ENCODE measurements around the gene SNX24.

The SNX24 gene

DNA sequence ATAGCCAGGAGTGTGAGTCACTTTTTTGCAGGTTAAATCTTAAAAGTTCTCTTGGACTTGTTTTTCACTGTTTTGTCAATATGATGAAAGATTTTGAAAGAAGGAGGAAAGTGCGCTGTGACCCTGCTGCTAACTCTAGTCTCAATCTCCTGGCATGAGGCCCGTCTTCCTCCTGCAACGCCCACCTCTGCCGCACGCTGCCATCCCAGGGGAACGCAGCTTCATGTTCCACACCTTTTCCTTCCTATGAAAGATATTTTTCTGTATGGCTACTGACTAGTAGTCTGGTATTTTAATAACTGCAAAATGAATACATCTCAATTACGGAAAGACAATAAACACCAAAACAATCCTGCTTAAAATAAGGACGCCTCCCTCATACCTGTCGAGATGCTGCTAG, 182.8 kb downstream of the SNX24 start:
- no peak for DNase-seq (ENCODE audit: low read depth)

- no peak for DNase-seq (ENCODE audit: low read depth)
These were observed 187.8 kb downstream of the SNX24 start for GRCh38 chr5:123033157-123033671.

DNA sequence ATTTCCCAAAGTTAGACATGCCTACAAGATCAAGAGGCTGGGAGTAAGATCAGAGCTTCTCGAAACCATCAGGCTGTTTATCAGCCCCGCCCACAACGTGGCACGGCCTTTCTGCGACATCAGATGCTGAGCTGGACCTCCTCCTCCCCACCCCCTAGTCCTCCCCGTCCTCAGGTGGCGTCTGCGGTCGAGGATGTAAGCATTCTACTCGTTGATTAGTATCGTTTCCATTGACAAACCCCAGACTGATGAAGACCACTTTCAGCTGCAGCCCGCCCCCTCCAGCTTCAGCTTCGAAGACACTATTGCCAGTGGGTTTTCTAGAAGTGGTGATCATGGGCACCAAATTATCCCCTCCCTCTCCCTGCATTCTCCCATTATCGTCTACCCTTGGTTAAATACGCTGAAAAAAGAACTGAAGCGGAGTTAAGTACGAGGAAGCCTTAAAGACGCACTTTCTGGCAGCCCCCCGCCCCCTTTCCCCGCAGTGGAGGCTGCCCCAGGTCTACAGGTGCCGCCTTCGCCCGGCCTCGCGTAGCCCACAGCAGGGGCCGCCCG, 190.0 kb downstream of the SNX24 start:
- no peak for DNase-seq (ENCODE audit: low read depth)

DNA sequence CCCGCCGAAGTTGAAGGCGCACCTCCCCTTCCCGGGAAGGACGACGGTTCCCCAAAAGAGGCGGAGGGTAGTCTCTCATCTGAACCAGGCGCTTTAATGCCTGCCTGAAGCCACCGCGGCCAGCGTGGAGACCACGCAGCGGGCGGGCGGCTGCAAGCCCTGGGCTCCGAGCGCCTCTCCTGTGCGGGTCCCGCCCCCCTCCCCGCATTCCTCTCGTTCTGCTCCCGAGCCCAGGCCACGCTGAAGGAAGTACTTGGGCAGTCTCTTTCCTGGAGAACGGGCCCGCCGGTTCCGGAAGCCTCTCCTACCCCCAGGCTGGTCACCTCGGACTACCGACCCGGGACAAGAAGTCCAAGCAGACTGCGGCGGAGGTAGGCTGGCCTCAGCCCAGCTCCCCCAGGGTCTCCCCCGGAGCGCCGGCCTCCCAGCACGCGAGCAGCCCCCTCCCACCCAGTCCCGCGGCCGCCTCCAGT, 190.5 kb downstream of the SNX24 start:
- no peak for DNase-seq (ENCODE audit: low read depth)

DNA sequence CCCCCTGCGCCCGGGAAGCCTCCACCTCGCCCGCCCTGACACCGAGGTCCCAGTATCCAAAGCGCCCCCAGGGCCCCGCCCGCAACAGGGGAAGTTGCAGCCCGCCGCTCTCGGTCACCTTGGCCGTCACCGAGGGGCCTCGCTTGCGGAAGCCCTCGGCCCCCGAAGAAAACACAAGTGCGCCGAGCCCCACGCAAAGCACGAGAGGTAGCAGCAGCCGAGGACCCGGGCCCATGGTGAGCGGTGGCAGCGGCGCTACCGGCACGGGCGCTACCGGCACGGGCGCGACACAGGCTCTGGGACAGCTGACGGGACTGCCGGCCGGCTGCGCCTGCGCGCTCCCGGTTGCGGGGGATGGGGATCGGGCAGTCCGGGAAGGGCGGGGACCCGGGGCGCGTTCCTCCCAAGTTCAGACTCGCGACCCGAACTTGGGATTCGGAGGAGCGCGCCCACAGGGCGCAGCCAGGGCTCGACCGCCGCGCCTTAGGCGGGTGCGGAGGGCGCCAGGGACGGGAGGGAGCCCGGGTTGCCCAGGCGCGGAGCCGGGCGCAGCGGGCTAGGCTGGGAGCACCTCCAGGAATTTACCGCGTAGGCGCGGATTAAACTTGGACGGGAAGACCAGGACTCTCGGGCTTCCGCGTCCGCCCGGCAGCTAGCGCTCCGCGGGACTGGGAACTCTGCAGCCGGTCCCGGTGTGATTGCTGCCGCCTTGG, 191.1 kb downstream of the SNX24 start, which contains the start of gene PPIC:
PPIC (minus strand) TSS at position 335 of the 713 bp plus-strand sequence; CDS start at position 235, 100 bp downstream.
- no peak for DNase-seq (ENCODE audit: low read depth)

DNA sequence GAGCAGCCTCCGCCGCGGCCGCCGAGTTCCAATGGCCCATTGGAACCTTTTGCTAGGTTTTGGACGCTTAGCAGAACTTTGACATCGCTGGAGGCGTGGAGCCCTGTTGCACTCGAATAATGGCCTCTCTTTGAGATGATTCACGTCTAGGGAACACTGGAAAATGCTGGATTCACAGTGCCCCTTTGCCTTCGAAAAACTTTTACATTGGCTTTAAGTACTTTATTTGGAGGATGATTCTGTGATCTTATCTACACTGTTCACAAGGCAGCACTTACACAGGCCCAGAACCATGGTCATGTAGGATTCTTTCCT, 191.6 kb downstream of the SNX24 start:
- no peak for DNase-seq (ENCODE audit: low read depth)

GRCh38 chr5:123039673-123040072, 194.3 kb downstream of the SNX24 start:
- DNase-seq (ENCODE audit: low read depth), result no peak

GRCh38 chr5:123044926-123045617, 199.7 kb downstream of the SNX24 start:
- no peak for DNase-seq (ENCODE audit: low read depth)

GRCh38 chr5:123046222-123046621, 200.8 kb downstream of the SNX24 start:
- DNase-seq (ENCODE audit: low read depth), result no peak

- DNase-seq (ENCODE audit: low read depth), result no peak
These were observed 202.3 kb downstream of the SNX24 start for GRCh38 chr5:123047706-123048105.

GRCh38 chr5:123051206-123051605, 205.8 kb downstream of the SNX24 start:
- no peak for DNase-seq (ENCODE audit: low read depth)
